Islet of Langerhans (tissue), 1 donor: Measurements from ENCODE around the gene HOXC9.

Experiments
- FAIRE-seq: peaks from one replicate; lab custom pipeline; 2011; peaks lifted over from hg19 to GRCh38; lab: Jason Lieb, UNC

HOXC9 gene

GRCh38 chr12:53988541-53989226, 11.3 kb upstream of the HOXC9 start:
- FAIRE-seq, result no peak

- FAIRE-seq, result no peak
Measured at GRCh38 chr12:53989227-53990113, 10.5 kb upstream of the HOXC9 start.

GRCh38 chr12:53990311-53991076, 9.5 kb upstream of the HOXC9 start:
- FAIRE-seq, result no peak

- no peak for FAIRE-seq
Measured at GRCh38 chr12:53991077-53991460, 8.9 kb upstream of the HOXC9 start.

GRCh38 chr12:53992377-53992889, 7.5 kb upstream of the HOXC9 start:
- FAIRE-seq, result no peak

GRCh38 chr12:53993162-53994008, 6.6 kb upstream of the HOXC9 start:
- FAIRE-seq, result no peak

GRCh38 chr12:53994009-53994263, 6.0 kb upstream of the HOXC9 start:
- no peak for FAIRE-seq

- FAIRE-seq, result no peak
Measured at GRCh38 chr12:53994264-53995001, 5.5 kb upstream of the HOXC9 start.

- FAIRE-seq, result no peak
Measured at GRCh38 chr12:53995002-53995377, 5.0 kb upstream of the HOXC9 start.

- FAIRE-seq, result no peak
Measured at GRCh38 chr12:53995378-53996239, 4.4 kb upstream of the HOXC9 start.

- no peak for FAIRE-seq
Measured at GRCh38 chr12:53996240-53997203, 3.4 kb upstream of the HOXC9 start.

GRCh38 chr12:53997204-53998109, 2.5 kb upstream of the HOXC9 start:
- no peak for FAIRE-seq

GRCh38 chr12:53998110-53998899, 1.7 kb upstream of the HOXC9 start:
- FAIRE-seq, result no peak

GRCh38 chr12:53998900-53999236, 1.1 kb upstream of the HOXC9 start:
- no peak for FAIRE-seq

GRCh38 chr12:53999559-54000115, 324 bp upstream of the HOXC9 start:
- no peak for FAIRE-seq

GRCh38 chr12:54001283-54002187, 1.6 kb downstream of the HOXC9 start:
- FAIRE-seq, result no peak
